Measurements from ENCODE around the gene ATF7. TPM values are rescaled to one million over a fixed set of nuclear protein-coding genes. Genes with fewer than 3 reads are reported as not detected.

The ATF7 gene
- total and polyA plus RNA-seq, 9 of the 15 experiments (the other 6 are each of a cell fraction or from before 2014, with no cell fraction given): 10.6 to 30.4 (median 20.7) TPM

- Histone ChIP-seq H3K9me3 (replicated peaks; ENCODE audit: control insufficient read depth, insufficient read depth, low read depth, low read length) (no peaks in the 10 kb centered on the region), H3K4me1 (replicated peaks in 1 of 2; ENCODE audit: control insufficient read depth in 2 of 2, insufficient read depth in 2 of 2, low read length in 2 of 2) (peaks cover 0 to 15% of the 10 kb centered on the region in 2 experiments; a peak in 1 of 5 replicates), H4K20me1 (replicated peaks; ENCODE audit: control insufficient read depth, insufficient read depth, low read length) (peaks cover 8% of the 10 kb centered on the region), H2AFZ (ENCODE audit: low read depth, low read length) (no peak overlapping the region), H3K4me2 (ENCODE audit: insufficient read depth, low read length) (no peak overlapping the region), H3K36me3 (ENCODE audit: control insufficient read depth, insufficient read depth, low read length) (peaks cover 62% of the 10 kb centered on the region), H3K27ac (ENCODE audit: extremely low read depth, low read depth, low read length) (no peak overlapping the region), H3K79me2 (ENCODE audit: control insufficient read depth, insufficient read depth, low read length) (0 out of 3 replicates have a peak, but pooled peaks cover 3% of the 10 kb centered on the region), H3K27me3 (ENCODE audit: control insufficient read depth in 2 of 2, insufficient read depth in 2 of 2, low read length in 2 of 2) (no peaks in the 10 kb centered on the region), H3K9ac (ENCODE audit: insufficient read depth in 1 of 2, low read depth in 2 of 2, low read length in 2 of 2) (no peak overlapping the region), H3K4me3 (no peak overlapping the region), H3K9me1 (ENCODE audit: control insufficient read depth, insufficient read depth, low read length) (peaks cover 3% of the 10 kb centered on the region)
- in situ Hi-C loops (cut with MboI) (no loop called here), intact Hi-C loops (cut with micrococcal nuclease) (no loop called here)
- 91% methylated on average over 10 of the region's 10 CpGs for WGBS (ENCODE audit: insufficient coverage, low coverage, missing lambda C conversion rate)
- TF ChIP-seq MITF (IDR thresholded peaks at IDR 0.05): no peak
- peak; percentile 36; the same call in 1 of the 2 replicates for TF ChIP-seq POLR2AphosphoS2 (IDR thresholded peaks at IDR 0.05; ENCODE audit: low read length)
- TF ChIP-seq POLR2AphosphoS5 (IDR thresholded peaks at IDR 0.05; ENCODE audit: control insufficient read depth, insufficient read depth, low read depth, low read length): 0 out of 2 replicates have a peak, but pooled peaks have one; percentile 4
- ATAC-seq: no peak
- ChIA-PET POLR2A (interaction anchor here (0.5 to 7.1 kb wide), 4 partner anchors 8 to 177 kb away, joined by 3 to 99 read pairs (median 4); partner anchors contain the start of gene TARBP2), CTCF (ENCODE audit: low intra/inter-chr PET ratio) (no interaction called here)
- DNase-seq (ENCODE audit: extremely low read depth in 1 of 4, low spot score in 3 of 4): no peak
- no peak for FAIRE-seq
- BruUV-seq (replicated peaks): no TSS peak
These were observed 140.0 kb downstream of the ATF7 start for GRCh38 chr12:53485955-53486735.

All from K562 (cell line).